Parathyroid adenoma (tissue), 2 donors: ENCODE results near the gene FAM83G.

Experiments used
- H2AFZ ChIP-seq: fragments of 300-600 bp; sonication (generic); one replicate; pipeline ENCODE4 v1.7.0; 2017; ENCODE audit warnings: antibody characterized with exemption, mild to moderate bottlenecking
- H3K27ac ChIP-seq: fragments of 300-600 bp; sonication (generic); one replicate; pipeline ENCODE4 v1.7.0; 2017
- H3K27me3 ChIP-seq: fragments of 300-600 bp; sonication (generic); one replicate; pipeline ENCODE4 v1.7.0; 2017; ENCODE audit warnings: low read length; ENCODE audit not compliant: control insufficient read depth, insufficient read depth
- H3K36me3 ChIP-seq: fragments of 300-600 bp; sonication (generic); one replicate; pipeline ENCODE4 v1.7.0; 2017; ENCODE audit warnings: low read length; ENCODE audit not compliant: control insufficient read depth, insufficient read depth
- H3K4me1 ChIP-seq: fragments of 300-600 bp; sonication (generic); one replicate; pipeline ENCODE4 v1.7.0; 2017; ENCODE audit warnings: control low read depth
- H3K4me2 ChIP-seq: fragments of 300-600 bp; sonication (generic); one replicate; pipeline ENCODE4 v1.7.0; 2017; ENCODE audit warnings: low read length
- H3K4me3 ChIP-seq: fragments of 300-600 bp; sonication (generic); one replicate; pipeline ENCODE4 v1.7.0; 2017; ENCODE audit warnings: low read depth, low read length
- H3K79me2 ChIP-seq: fragments of 300-600 bp; sonication (generic); one replicate; pipeline ENCODE4 v1.7.0; 2017; ENCODE audit warnings: control low read depth
- H3K9ac ChIP-seq: fragments of 300-600 bp; sonication (generic); one replicate; pipeline ENCODE4 v1.7.0; 2017; ENCODE audit warnings: mild to moderate bottlenecking
- H3K9me3 ChIP-seq: fragments of 300-600 bp; sonication (generic); one replicate; pipeline ENCODE4 v1.7.0; 2017; ENCODE audit warnings: low read length; ENCODE audit not compliant: control insufficient read depth
- CTCF ChIP-seq: fragments of 300-600 bp; sonication (generic); IDR thresholded peaks from one replicate; pipeline ENCODE4 v1.7.0; 2017; ENCODE audit warnings: antibody characterized with exemption, mild to moderate bottlenecking
- donor health status: primary hyperparathyroidism.

Gene FAM83G

GRCh38 chr17:19014628-19015215 lies 10.2 kb upstream of the FAM83G start:
- Histone ChIP-seq H3K79me2 (no peaks in the 10 kb centered on the region), H3K4me2 (no peak overlapping the region), H3K9ac (no peak overlapping the region), H3K27me3 (no peaks in the 10 kb centered on the region), H3K4me1 (peaks cover 10% of the 10 kb centered on the region), H3K27ac (no peak overlapping the region), H3K9me3 (no peaks in the 10 kb centered on the region), H3K36me3 (no peaks in the 10 kb centered on the region), H2AFZ (no peak overlapping the region), H3K4me3 (no peak overlapping the region)
- no peak for TF ChIP-seq CTCF

DNA sequence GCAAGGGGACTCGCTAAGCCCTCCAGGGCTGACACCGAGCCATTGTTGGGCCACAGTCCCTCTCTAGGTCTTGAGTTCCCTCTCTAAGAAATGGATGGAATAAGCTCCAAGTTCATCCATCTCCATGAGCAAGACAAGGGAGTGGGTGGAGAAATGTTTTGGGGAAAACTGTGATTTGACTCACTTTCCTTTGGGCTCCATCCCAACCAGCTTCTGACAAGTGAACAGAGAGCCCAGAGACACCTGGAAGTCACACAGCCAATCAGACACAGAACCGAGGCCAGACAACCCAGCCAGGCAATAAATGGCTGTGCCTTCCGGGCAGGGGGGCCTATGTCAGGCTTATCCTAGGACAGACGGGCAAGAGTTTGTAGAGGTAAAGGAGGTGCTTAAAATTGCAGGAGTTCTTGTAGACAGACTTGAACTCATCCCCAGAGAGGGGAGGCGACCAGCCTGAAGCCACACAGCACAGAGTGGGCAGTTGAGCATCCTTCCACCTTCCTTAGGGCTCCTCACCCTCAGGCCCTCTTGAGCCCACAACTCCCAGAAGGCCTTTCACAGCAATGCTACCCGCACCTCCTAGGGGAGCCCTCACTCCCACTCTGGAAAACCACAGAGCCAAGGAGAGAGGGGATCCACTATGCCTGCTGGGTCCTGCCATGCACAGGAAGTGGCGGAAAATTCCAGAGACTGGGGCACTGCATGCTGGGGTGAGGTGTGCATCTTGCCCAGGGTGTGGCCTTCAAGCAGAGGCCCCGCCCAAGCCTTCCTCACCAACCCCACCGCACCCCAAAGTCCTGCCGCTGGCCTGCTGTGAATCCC lies 9.5 kb upstream of the FAM83G start:
- Histone ChIP-seq H3K36me3 (no peaks in the 10 kb centered on the region), H2AFZ (no peak overlapping the region), H3K9me3 (no peaks in the 10 kb centered on the region), H3K4me1 (peaks cover 10% of the 10 kb centered on the region), H3K9ac (no peak overlapping the region), H3K4me2 (no peak overlapping the region), H3K79me2 (no peaks in the 10 kb centered on the region), H3K27ac (no peak overlapping the region), H3K4me3 (no peak overlapping the region), H3K27me3 (no peaks in the 10 kb centered on the region)
- TF ChIP-seq CTCF, result no peak

DNA sequence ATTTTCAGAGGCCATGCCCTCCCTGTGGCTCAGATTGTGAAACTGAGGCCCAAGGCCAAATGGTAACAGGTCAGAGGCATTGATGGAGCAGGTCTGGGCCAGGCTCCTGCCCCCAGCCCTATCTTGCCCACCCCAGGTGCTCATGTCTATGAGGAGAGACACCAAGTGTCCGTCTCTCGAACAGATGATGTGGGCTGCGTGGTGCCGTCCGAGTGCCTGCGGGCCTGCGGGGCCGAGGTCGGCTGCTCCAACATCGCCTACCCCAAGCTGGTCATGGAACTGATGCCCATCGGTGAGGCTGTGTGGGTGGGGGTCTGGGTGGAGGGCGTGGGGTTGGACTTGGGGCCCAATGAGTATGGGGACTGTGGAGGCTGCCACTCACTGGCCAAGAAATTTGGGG lies 8.7 kb upstream of the FAM83G start:
- H3K79me2 ChIP-seq, result no peaks in the 10 kb centered on the region
- no peaks in the 10 kb centered on the region for H3K36me3 ChIP-seq
- peaks cover 10% of the 10 kb centered on the region for H3K4me1 ChIP-seq
- TF ChIP-seq CTCF, result no peak
- no peak overlapping the region for H2AFZ ChIP-seq
- no peak overlapping the region for H3K27ac ChIP-seq
- no peak overlapping the region for H3K4me2 ChIP-seq
- H3K27me3 ChIP-seq, result no peaks in the 10 kb centered on the region
- H3K9me3 ChIP-seq, result no peaks in the 10 kb centered on the region
- no peak overlapping the region for H3K9ac ChIP-seq
- H3K4me3 ChIP-seq, result no peak overlapping the region

DNA sequence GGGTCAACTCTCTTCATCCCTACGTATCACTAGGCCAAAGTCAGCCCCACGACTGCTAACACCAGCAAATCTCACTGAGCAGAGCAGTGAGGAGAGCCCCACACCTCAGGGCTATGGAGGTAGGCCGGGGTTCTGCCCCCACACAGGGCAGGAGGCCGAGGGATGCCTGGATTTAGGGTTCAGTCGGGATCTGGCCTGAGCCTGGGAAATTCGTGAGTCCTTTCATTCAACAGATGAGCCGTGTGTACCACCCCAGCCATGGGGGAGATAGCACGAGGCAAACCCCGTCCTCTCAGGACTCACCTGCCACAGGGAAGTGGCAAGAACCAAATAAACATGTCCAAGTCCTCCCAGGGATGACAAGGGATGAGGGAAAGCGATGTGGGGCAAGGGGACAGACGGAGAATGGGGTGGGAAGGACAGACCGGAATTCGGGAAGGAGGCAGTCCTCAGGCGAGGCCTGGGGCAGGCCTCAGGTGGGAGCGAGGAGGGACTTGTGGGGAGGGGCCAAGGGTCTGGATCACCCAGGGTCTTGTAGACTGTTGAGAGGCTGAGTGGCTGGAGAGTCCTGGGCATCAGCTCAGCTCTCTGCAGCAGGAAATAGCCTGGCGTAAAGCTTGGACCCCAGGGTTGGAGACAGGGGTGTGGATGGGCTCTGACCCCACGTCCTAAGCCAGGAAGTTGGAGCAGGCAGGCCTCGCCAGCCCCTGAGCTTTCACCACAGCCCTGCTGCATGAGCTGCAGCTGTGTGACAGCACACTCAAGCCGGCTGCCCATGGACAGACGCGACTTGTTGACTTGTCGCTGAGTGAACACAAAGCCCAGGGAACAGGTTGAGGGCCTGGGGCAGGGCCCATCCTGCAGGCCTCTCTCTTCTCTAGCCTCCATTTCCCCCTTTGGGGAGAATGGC lies 7.9 kb upstream of the FAM83G start:
- Histone ChIP-seq H3K4me3 (no peak overlapping the region), H3K9ac (no peak overlapping the region)

More for the DNA sequence above, 7.9 kb upstream of the FAM83G start:
- H3K27ac ChIP-seq, result no peak overlapping the region
- H3K4me1 ChIP-seq, result peaks cover 10% of the 10 kb centered on the region
- no peak for TF ChIP-seq CTCF
- H3K27me3 ChIP-seq, result no peaks in the 10 kb centered on the region
- H3K36me3 ChIP-seq, result no peaks in the 10 kb centered on the region
- no peak overlapping the region for H2AFZ ChIP-seq
- H3K79me2 ChIP-seq, result no peaks in the 10 kb centered on the region
- H3K9me3 ChIP-seq, result no peaks in the 10 kb centered on the region
- H3K4me2 ChIP-seq, result no peak overlapping the region
